ENCODE data around the gene MAD1L1. TPM values are rescaled to one million over a fixed set of nuclear protein-coding genes. Genes with fewer than 3 reads are reported as not detected.

MAD1L1 gene
- total RNA-seq, 1 experiment from 2014 or later: 38.5 TPM

DNA sequence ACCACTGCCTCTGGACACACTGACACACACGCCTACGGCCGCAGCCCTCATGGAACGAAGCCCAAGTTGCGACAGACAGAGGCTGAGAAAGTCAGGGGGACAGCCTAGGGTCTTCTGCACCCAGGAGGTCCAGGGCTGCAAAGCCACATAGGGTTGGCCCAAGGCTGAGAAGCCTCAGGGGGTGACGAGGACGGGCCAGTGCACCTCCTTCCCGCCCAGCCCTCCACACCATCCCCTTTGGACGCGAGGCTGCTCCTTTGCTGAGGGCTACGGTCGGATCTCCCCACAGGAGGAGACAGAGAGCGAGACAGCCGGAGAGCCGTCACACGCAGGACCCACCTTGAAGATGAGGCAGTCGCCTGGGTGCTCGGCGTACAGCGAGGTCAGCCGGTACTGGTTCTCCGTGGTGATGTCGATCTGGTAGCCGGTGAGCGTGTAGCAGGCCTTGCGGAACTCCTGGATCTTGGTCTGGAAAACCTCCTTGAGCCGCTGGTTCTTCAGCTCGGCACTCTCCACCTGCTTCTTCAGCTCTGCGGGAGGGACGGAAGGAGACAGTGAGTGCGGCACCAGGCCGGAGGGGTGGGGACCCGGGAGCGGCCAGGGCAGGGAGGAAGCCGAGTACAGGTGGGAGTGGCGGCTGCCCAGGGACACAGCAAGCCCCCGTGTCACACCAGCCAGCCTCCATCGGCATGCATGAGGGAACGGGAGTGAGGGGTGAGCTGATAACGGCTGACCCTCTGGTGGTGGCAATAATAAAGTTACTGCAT is 334.7 kb downstream of the MAD1L1 start:
- Histone ChIP-seq H3K9me2 (ENCODE audit: insufficient read depth) (no peaks in the 10 kb centered on the region), H3K27me3 (ENCODE audit: insufficient read depth, low read length) (no peaks in the 10 kb centered on the region), H3K9me3 (ENCODE audit: control insufficient read depth in 1 of 2, insufficient read depth in 1 of 2, low read depth in 1 of 2, low read length in 2 of 2) (no peaks in the 10 kb centered on the region), H4K20me1 (ENCODE audit: insufficient read depth) (no peaks in the 10 kb centered on the region), H3K36me3 (ENCODE audit: control insufficient read depth in 1 of 2, insufficient read depth in 2 of 2, low read length in 2 of 2) (no peaks in the 10 kb centered on the region), H3K4me2 (ENCODE audit: low read length) (no peak overlapping the region), H3K4me3 (replicated peaks in 1 of 2; ENCODE audit: low read depth in 1 of 2, low read length in 2 of 2) (no peak overlapping the region), H3K4me1 (ENCODE audit: control insufficient read depth in 1 of 2, insufficient read depth in 2 of 2, low read length in 2 of 2) (no peaks in the 10 kb centered on the region), H3K27ac (ENCODE audit: low read depth, low read length) (no peak overlapping the region), H3K9ac (ENCODE audit: low read length) (no peak overlapping the region), H3K79me2 (ENCODE audit: insufficient read depth, low read length) (no peaks in the 10 kb centered on the region), H2AFZ (ENCODE audit: low read depth, low read length, poor library complexity, severe bottlenecking) (no peak overlapping the region)
- CTCF ChIA-PET: no interaction called here
- POLR2A ChIA-PET: no interaction called here
- intact Hi-C loops (cut with micrococcal nuclease): no loop called here
- ATAC-seq (no peak), DNase-seq (ENCODE audit: low read depth, low spot score) (no peak)
- RAD21 ChIA-PET (ENCODE audit: low non-redundant PET in 1 of 2, low total read pairs in 2 of 2, uncharacterized antibody in 2 of 2, unreplicated experiment in 2 of 2): no interaction called here
- TF ChIP-seq JUND (IDR thresholded peaks at IDR 0.05) (no peak), ELF1 (IDR thresholded peaks at IDR 0.05; ENCODE audit: borderline replicate concordance, low read depth) (no peak), FOSL1 (IDR thresholded peaks at IDR 0.05; ENCODE audit: low read depth) (no peak), POLR2A (IDR thresholded peaks at IDR 0.05; ENCODE audit: borderline replicate concordance, extremely low read depth, insufficient read depth, insufficient read length) (no peak), CBX3 (IDR thresholded peaks at IDR 0.05; ENCODE audit: low read depth) (no peak), SP1 (IDR thresholded peaks at IDR 0.05; ENCODE audit: low read depth) (no peak), MAX (IDR thresholded peaks at IDR 0.05) (no peak), RAD21 (IDR thresholded peaks at IDR 0.05; ENCODE audit: low read depth) (no peak), SRF (IDR thresholded peaks at IDR 0.05; ENCODE audit: low read depth) (no peak), EZH2phosphoT487 (IDR thresholded peaks at IDR 0.05; ENCODE audit: borderline replicate concordance) (no peak), ZFX (IDR thresholded peaks at IDR 0.05) (no peak), CTCF (IDR thresholded peaks at IDR 0.05 in 2 of 3, conservative IDR thresholded peaks at IDR 0.05 in 1 of 3; ENCODE audit: borderline replicate concordance in 1 of 3, insufficient read depth in 1 of 3, low read depth in 2 of 3, low read length in 2 of 3) (no peak), SIN3A (IDR thresholded peaks at IDR 0.05; ENCODE audit: low read depth) (no peak), ZNF274 (IDR thresholded peaks at IDR 0.05; ENCODE audit: low read depth, low read length) (no peak), REST (IDR thresholded peaks at IDR 0.05; ENCODE audit: low read depth) (no peak), TCF7L2 (IDR thresholded peaks at IDR 0.05; ENCODE audit: borderline replicate concordance, extremely low read depth, insufficient read depth, insufficient read length) (no peak), EZH2 (IDR thresholded peaks at IDR 0.05) (no peak), CEBPB (IDR thresholded peaks at IDR 0.05; ENCODE audit: low read depth) (no peak), EGR1 (IDR thresholded peaks at IDR 0.05; ENCODE audit: low read depth) (no peak)
- TF ChIP-seq, protein P1, sequence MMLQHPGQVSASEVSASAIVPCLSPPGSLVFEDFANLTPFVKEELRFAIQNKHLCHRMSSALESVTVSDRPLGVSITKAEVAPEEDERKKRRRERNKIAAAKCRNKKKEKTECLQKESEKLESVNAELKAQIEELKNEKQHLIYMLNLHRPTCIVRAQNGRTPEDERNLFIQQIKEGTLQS (IDR thresholded peaks at IDR 0.05): no peak
- BruUV-seq (replicated peaks): no TSS peak
